Upper lobe of right lung (tissue), 1 donor: ENCODE measurements around the gene RIT1. TPM values are rescaled to one million over a fixed set of nuclear protein-coding genes. Genes with fewer than 3 reads are reported as not detected.

Source experiments
- ATAC-seq: fragments of 200-7000 bp; cut with Tn5 transposase; one replicate; pipeline ENCODE4 v1.9.1; 2020; ENCODE audit warnings: mild to moderate bottlenecking, moderate library complexity
- DNase-seq: peaks from one replicate; pipeline ENCODE4 v3.0.0-alpha.2; 2020
- H3K27ac ChIP-seq: fragments of 200-600 bp; one replicate; pipeline ENCODE4 v1.8.0; 2022
- H3K27me3 ChIP-seq: fragments of 200-600 bp; one replicate; pipeline ENCODE4 v1.8.0; 2022; ENCODE audit warnings: mild to moderate bottlenecking
- H3K36me3 ChIP-seq: fragments of 200-600 bp; one replicate; pipeline ENCODE4 v1.8.0; 2022
- H3K4me1 ChIP-seq: fragments of 200-600 bp; one replicate; pipeline ENCODE4 v1.8.0; 2022
- H3K4me3 ChIP-seq: fragments of 200-600 bp; one replicate; pipeline ENCODE4 v1.8.0; 2022; ENCODE audit warnings: mild to moderate bottlenecking
- H3K9me3 ChIP-seq: fragments of 200-600 bp; one replicate; pipeline ENCODE4 v1.8.0; 2022
- intact Hi-C: fragments of 100-400 bp; cut with DNase I; formaldehyde crosslinking; loops from one replicate; pipeline ENCODE4 v1.11.0; 2022
- total RNA-seq: library from RNA; stranded (reverse); fragmentation: NEBNext Ultra II Directional; extraction: Animal tissue kit (Norgen Biotek cat#: 25700); gene quantifications from one replicate; pipeline ENCODE4 v1.2.1, GENCODE V29; 2021
- TF ChIP-seq, protein P1 (sequence below): fragments of 200-600 bp; IDR thresholded peaks from one replicate; pipeline ENCODE4 v1.8.0; 2022; ENCODE audit warnings: antibody characterized with exemption
- donor health status: DM: no; HTN: yes; CAD: no; lungs with severe emphysema.

The RIT1 gene
- total RNA-seq, 1 donor from 2014 or later = 49.9 TPM

DNA sequence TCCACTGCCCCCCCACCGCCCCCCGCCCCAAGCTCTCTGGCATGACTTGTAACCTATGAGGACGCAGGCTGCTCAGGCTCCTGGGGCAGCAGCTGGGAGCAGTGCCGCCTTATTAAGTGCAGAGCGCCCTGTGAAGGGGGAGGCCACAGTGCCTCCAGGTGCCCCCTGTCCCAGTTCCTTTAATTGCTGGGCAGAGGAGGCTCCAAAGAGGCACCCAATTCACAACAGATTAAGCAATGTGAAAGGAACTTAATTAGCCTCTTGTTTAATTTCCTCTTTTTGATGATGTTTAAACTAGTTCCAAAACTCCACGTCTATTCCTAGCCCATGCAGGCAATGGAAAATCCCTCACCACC lies 33.3 kb upstream of the RIT1 start:
- H3K36me3 ChIP-seq = peaks cover 36% of the 10 kb centered on the region
- H3K9me3 ChIP-seq = no peaks in the 10 kb centered on the region
- TF ChIP-seq, protein P1, sequence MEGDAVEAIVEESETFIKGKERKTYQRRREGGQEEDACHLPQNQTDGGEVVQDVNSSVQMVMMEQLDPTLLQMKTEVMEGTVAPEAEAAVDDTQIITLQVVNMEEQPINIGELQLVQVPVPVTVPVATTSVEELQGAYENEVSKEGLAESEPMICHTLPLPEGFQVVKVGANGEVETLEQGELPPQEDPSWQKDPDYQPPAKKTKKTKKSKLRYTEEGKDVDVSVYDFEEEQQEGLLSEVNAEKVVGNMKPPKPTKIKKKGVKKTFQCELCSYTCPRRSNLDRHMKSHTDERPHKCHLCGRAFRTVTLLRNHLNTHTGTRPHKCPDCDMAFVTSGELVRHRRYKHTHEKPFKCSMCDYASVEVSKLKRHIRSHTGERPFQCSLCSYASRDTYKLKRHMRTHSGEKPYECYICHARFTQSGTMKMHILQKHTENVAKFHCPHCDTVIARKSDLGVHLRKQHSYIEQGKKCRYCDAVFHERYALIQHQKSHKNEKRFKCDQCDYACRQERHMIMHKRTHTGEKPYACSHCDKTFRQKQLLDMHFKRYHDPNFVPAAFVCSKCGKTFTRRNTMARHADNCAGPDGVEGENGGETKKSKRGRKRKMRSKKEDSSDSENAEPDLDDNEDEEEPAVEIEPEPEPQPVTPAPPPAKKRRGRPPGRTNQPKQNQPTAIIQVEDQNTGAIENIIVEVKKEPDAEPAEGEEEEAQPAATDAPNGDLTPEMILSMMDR = no peak
- no peak overlapping the region for H3K27ac ChIP-seq
- H3K4me3 ChIP-seq = no peak overlapping the region
- no peaks in the 10 kb centered on the region for H3K27me3 ChIP-seq
- ATAC-seq (no peak), DNase-seq (peak; percentile 40)
- intact Hi-C loops = loop anchor here (5.0 kb wide), 1 partner anchor 43 kb away; no protein-coding TSS in a partner anchor
- H3K4me1 ChIP-seq = peaks cover 61% of the 10 kb centered on the region

DNA sequence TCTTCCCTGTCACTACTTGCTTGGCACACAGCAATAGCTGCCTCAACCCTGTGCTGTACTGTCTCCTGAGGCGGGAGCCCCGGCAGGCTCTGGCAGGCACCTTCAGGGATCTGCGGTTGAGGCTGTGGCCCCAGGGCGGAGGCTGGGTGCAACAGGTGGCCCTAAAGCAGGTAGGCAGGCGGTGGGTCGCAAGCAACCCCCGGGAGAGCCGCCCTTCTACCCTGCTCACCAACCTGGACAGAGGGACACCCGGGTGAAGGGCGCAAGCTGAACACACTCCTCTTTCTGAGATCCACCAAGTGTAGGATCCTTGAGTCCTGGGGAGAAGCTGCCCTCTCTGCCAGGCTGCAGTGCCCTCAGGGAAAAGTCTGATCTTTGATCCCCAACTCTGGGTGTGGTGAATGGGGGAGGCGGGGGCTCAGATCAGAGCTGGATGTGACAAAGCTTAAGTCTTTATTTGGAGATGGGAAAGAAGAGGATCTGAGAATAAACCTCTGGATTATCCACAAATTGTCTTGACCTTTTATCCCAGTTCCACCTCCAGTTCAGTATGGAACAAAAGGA lies 31.5 kb upstream of the RIT1 start:
- H3K9me3 ChIP-seq = no peaks in the 10 kb centered on the region
- H3K27me3 ChIP-seq = no peaks in the 10 kb centered on the region
- H3K4me3 ChIP-seq = no peak overlapping the region
- ATAC-seq (no peak), DNase-seq (peak; percentile 60)
- peaks cover 75% of the 10 kb centered on the region for H3K4me1 ChIP-seq
- peak overlapping the region; percentile 89 for H3K27ac ChIP-seq
- H3K36me3 ChIP-seq = peaks cover 19% of the 10 kb centered on the region
- intact Hi-C loops = loop anchor here (5.0 kb wide), 1 partner anchor 45 kb away; no protein-coding TSS in a partner anchor
- TF ChIP-seq, protein P1 = no peak

DNA sequence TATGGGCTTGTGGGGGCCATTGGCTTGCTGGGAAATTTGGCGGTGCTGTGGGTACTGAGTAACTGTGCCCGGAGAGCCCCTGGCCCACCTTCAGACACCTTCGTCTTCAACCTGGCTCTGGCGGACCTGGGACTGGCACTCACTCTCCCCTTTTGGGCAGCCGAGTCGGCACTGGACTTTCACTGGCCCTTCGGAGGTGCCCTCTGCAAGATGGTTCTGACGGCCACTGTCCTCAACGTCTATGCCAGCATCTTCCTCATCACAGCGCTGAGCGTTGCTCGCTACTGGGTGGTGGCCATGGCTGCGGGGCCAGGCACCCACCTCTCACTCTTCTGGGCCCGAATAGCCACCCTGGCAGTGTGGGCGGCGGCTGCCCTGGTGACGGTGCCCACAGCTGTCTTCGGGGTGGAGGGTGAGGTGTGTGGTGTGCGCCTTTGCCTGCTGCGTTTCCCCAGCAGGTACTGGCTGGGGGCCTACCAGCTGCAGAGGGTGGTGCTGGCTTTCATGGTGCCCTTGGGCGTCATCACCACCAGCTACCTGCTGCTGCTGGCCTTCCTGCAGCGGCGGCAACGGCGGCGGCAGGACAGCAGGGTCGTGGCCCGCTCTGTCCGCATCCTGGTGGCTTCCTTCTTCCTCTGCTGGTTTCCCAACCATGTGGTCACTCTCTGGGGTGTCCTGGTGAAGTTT lies 30.8 kb upstream of the RIT1 start:
- TF ChIP-seq, protein P1 = no peak
- Histone ChIP-seq H3K9me3 (no peaks in the 10 kb centered on the region), H3K4me1 (peaks cover 75% of the 10 kb centered on the region), H3K36me3 (peaks cover 12% of the 10 kb centered on the region), H3K4me3 (no peak overlapping the region), H3K27me3 (no peaks in the 10 kb centered on the region), H3K27ac (peak overlapping the region; percentile 89)
- peak; percentile 6 for ATAC-seq
- peak; percentile 63 for DNase-seq
- intact Hi-C loops = loop anchor here (5.0 kb wide), 1 partner anchor 45 kb away; no protein-coding TSS in a partner anchor

DNA sequence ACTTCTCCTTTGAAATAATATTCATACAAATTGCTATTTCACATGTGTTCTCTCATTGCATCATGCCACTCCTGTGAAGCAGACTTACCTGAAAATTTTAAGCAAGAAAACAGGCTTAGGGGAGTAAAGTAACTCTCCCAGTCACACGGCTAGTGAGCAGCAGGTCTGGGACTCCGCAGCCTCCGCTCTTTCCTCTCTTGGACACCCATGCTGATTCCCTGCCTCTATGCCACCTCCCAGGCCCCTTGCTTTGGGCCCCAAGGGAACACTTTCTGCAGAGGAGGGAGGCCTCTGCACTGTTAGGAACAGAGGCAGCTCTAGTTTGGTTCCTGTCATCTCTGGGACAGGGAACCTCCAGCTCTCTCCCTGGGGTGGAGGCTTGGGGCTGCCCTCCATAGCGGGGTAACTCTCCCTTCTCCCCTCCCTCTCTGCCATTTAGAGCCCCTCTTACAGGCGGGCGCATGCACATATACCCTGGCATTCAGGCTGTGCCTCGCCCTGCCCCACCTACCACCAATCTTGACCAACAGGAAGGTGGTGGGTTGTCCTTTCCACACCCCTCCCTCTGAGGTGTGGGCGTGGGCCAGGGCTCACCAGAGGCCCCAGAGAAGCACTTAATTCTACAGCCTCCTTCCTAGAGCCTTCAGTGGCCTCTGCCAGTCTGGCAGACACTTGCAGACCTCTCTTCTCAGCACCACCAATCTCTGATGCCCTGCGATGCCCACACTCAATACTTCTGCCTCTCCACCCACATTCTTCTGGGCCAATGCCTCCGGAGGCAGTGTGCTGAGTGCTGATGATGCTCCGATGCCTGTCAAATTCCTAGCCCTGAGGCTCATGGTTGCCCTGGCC lies 30.1 kb upstream of the RIT1 start, which contains the start of gene RXFP4:
RXFP4 (plus strand) TSS at position 646 of the 852 bp plus-strand sequence; CDS start at position 718, 72 bp downstream.
- H3K36me3 ChIP-seq = peaks cover 4% of the 10 kb centered on the region
- peak within 1 kb of the TSS; percentile 89 for H3K27ac ChIP-seq
- intact Hi-C loops = loop anchor here (5.0 kb wide), 1 partner anchor 46 kb away; no protein-coding TSS in a partner anchor
- no peaks in the 10 kb centered on the region for H3K27me3 ChIP-seq
- H3K4me3 ChIP-seq = peak within 1 kb of the TSS; percentile 12
- ATAC-seq = peak; percentile 76
- no peaks in the 10 kb centered on the region for H3K9me3 ChIP-seq
- TF ChIP-seq, protein P1 = no peak
- H3K4me1 ChIP-seq = peaks cover 70% of the 10 kb centered on the region
- peak; percentile 82 for DNase-seq

DNA sequence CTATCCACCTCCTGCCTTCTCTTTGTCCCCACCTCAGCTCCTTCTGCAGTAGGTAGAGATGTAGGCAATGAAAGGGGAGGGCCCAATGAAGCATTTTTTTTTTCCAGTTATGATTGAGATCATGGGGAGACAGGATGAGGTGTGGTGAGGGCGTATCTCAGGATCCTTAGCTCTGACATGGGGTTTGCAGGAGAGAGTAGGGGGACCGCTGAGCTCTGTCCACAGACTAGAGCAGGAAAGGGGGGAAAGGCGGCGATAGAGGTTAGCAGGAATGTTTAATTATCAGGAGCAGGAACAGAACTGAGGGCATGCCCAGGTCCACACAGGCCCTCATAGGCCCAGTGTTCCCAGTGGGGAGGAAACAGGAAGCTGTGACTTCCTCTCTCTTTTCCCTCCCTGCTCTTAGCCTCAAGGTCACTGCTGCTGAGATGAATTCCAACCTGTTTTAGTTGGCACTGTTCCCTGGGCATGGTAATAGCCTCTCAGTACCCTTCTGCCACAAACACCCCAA lies 29.4 kb upstream of the RIT1 start:
- intact Hi-C loops = loop anchor here (5.0 kb wide), 1 partner anchor 47 kb away; no protein-coding TSS in a partner anchor
- Histone ChIP-seq H3K9me3 (no peaks in the 10 kb centered on the region), H3K27me3 (no peaks in the 10 kb centered on the region), H3K36me3 (no peaks in the 10 kb centered on the region), H3K4me3 (peak overlapping the region; percentile 12), H3K27ac (peak overlapping the region; percentile 89), H3K4me1 (peaks cover 65% of the 10 kb centered on the region)
- DNase-seq = no peak
- TF ChIP-seq, protein P1 = no peak
- ATAC-seq = peak; percentile 84
